IMR-90 (cell line): ENCODE data around the gene USP4. TPM values are rescaled to one million over a fixed set of nuclear protein-coding genes. Genes with fewer than 3 reads are reported as not detected.

Experiments
- ATAC-seq: fragments of 200-7000 bp; cut with Tn5 transposase; 2 replicates; pipeline ENCODE4 v1.9.1; 2020; ENCODE audit warnings: low read depth, mild to moderate bottlenecking, moderate library complexity
- BruUV-seq: library from RNA; stranded (reverse); fragments of 400-500 nt; replicated peaks from 2 replicates; lab custom pipeline; 2021; lab: Mats Ljungman, UMichigan
- CTCF ChIA-PET: fragments of 300-600 bp; formaldehyde crosslinking; extraction: SDS; loops from one replicate; lab custom pipeline; 2021; ENCODE audit warnings: antibody characterized with exemption; lab: Yijun Ruan, JAX
- POLR2A ChIA-PET: fragments of 300-600 bp; sonication (Branson Sonifier 250); formaldehyde crosslinking; loops from one replicate; lab custom pipeline; 2022; ENCODE audit warnings: antibody characterized with exemption; ENCODE audit not compliant: unreplicated experiment; lab: Charles Lee
- DNase-seq: peaks from one replicate; pipeline ENCODE4 v3.0.0; 2013
- H2AFZ ChIP-seq: replicated peaks from 2 replicates; pipeline ENCODE3; 2013; ENCODE audit warnings: low read length, mild to moderate bottlenecking; ENCODE audit not compliant: poor library complexity
- H2AK5ac ChIP-seq: 2 replicates; pipeline ENCODE4 v1.6.1; 2013; ENCODE audit warnings: low read depth, low read length, inconsistent platforms
- H2AK9ac ChIP-seq: replicated peaks from 2 replicates; pipeline ENCODE3; 2013; ENCODE audit warnings: mild to moderate bottlenecking, low read depth, low read length, moderate library complexity; ENCODE audit not compliant: poor library complexity
- H2BK120ac ChIP-seq: 2 replicates; pipeline ENCODE4 v1.6.1; 2013; ENCODE audit warnings: low read depth, low read length, inconsistent platforms
- H2BK15ac ChIP-seq: 3 replicates; pipeline ENCODE4 v1.6.1; 2013; ENCODE audit warnings: low read depth, low read length, inconsistent platforms
- H2BK20ac ChIP-seq: 2 replicates; pipeline ENCODE4 v1.6.1; 2013; ENCODE audit warnings: low read depth, mild to moderate bottlenecking, inconsistent platforms, low read length, moderate library complexity
- H2BK5ac ChIP-seq: 2 replicates; pipeline ENCODE4 v1.6.1; 2013; ENCODE audit warnings: mild to moderate bottlenecking, low read depth, low read length, inconsistent platforms; ENCODE audit not compliant: poor library complexity, severe bottlenecking
- H3K14ac ChIP-seq: replicated peaks from 2 replicates; pipeline ENCODE4 v1.6.1; 2013; ENCODE audit warnings: low read depth, low read length, inconsistent platforms
- H3K18ac ChIP-seq: 2 replicates; pipeline ENCODE4 v1.6.1; 2013; ENCODE audit warnings: low read depth, low read length, control low read depth
- H3K23ac ChIP-seq: 2 replicates; pipeline ENCODE4 v1.6.1; 2013; ENCODE audit warnings: low read depth, low read length, inconsistent platforms
- H3K27ac ChIP-seq: 2 replicates; pipeline ENCODE4 v1.5.1; 2013; ENCODE audit warnings: mild to moderate bottlenecking, control low read depth, low read length; ENCODE audit not compliant: insufficient read depth
- H3K27me3 ChIP-seq: 2 replicates; pipeline ENCODE4 v1.6.1; 2013; ENCODE audit warnings: low read length; ENCODE audit not compliant: control insufficient read depth, insufficient read depth
- H3K36me3 ChIP-seq: 2 replicates; pipeline ENCODE4 v1.6.1; 2013; ENCODE audit warnings: low read length, mixed read lengths; ENCODE audit not compliant: control insufficient read depth, insufficient read depth
- H3K4ac ChIP-seq: 2 replicates; pipeline ENCODE4 v1.6.1; 2013; ENCODE audit warnings: low read depth, low read length, inconsistent platforms
- H3K4me1 ChIP-seq: 2 replicates; pipeline ENCODE4 v1.6.1; 2013; ENCODE audit warnings: low read length, mixed read lengths; ENCODE audit not compliant: control insufficient read depth, insufficient read depth
- H3K4me2 ChIP-seq: 2 replicates; pipeline ENCODE4 v1.6.1; 2013; ENCODE audit warnings: low read depth, mild to moderate bottlenecking, control low read depth, low read length, moderate library complexity
- H3K4me3 ChIP-seq: 2 replicates; pipeline ENCODE4 v1.5.1; 2013; ENCODE audit warnings: low read depth, mild to moderate bottlenecking, control low read depth, low read length, moderate library complexity; ENCODE audit not compliant: insufficient read depth
- H3K56ac ChIP-seq: 2 replicates; pipeline ENCODE4 v1.6.1; 2013; ENCODE audit warnings: low read length, inconsistent platforms; ENCODE audit not compliant: insufficient read depth; ENCODE audit errors: extremely low read depth
- H3K79me1 ChIP-seq, 2 experiments: 2 replicates each; pipeline ENCODE4 v1.6.1; 2013; ENCODE audit warnings: low read length in 2 of 2, inconsistent platforms in 1 of 2, low read depth in 1 of 2
- H3K9ac ChIP-seq: 2 replicates; pipeline ENCODE4 v1.6.1; 2013; ENCODE audit warnings: low read depth, low read length, control low read depth
- H3K9me1 ChIP-seq: 2 replicates; pipeline ENCODE4 v1.6.1; 2013; ENCODE audit warnings: low read length, inconsistent platforms; ENCODE audit not compliant: insufficient read depth
- H3K9me3 ChIP-seq: 2 replicates; pipeline ENCODE4 v1.6.1; 2013; ENCODE audit warnings: low read length; ENCODE audit not compliant: control insufficient read depth, insufficient read depth
- H4K20me1 ChIP-seq: 2 replicates; pipeline ENCODE4 v1.6.1; 2013; ENCODE audit warnings: low read length, inconsistent platforms; ENCODE audit not compliant: insufficient read depth
- H4K5ac ChIP-seq: 2 replicates; pipeline ENCODE4 v1.6.1; 2013; ENCODE audit warnings: mild to moderate bottlenecking, low read depth, low read length, control low read depth
- H4K8ac ChIP-seq, 2 experiments: 2 replicates each; pipeline ENCODE4 v1.6.1; 2013; ENCODE audit warnings: low read depth in 2 of 2, low read length in 2 of 2, control low read depth in 1 of 2, inconsistent platforms in 1 of 2
- H4K91ac ChIP-seq: 2 replicates; pipeline ENCODE4 v1.6.1; 2013; ENCODE audit warnings: low read depth, low read length, inconsistent platforms; ENCODE audit not compliant: insufficient read depth
- BHLHE40 ChIP-seq: fragments of 150-350 bp; IDR thresholded peaks from 2 replicates; pipeline ENCODE4 v1.6.1; 2016; ENCODE audit warnings: mild to moderate bottlenecking, low read depth, low read length
- CEBPB ChIP-seq: IDR thresholded peaks from 2 replicates; pipeline ENCODE4 v1.6.1; 2012; ENCODE audit warnings: low read depth, low read length, improper control_type of control experiment
- CHD1 ChIP-seq: IDR thresholded peaks from 2 replicates; pipeline ENCODE4 v1.6.1; 2012; ENCODE audit warnings: low read depth, low read length, improper control_type of control experiment
- CTCF ChIP-seq: conservative IDR thresholded peaks from 2 replicates; pipeline ENCODE4 v1.5.1; 2012; ENCODE audit warnings: mild to moderate bottlenecking, low read depth, low read length, improper control_type of control experiment
- ELK1 ChIP-seq: fragments of 150-350 bp; IDR thresholded peaks from 2 replicates; pipeline ENCODE4 v1.6.1; 2016; ENCODE audit warnings: low read depth, mild to moderate bottlenecking, low read length, moderate library complexity, borderline replicate concordance
- FOS ChIP-seq: fragments of 150-350 bp; IDR thresholded peaks from 2 replicates; pipeline ENCODE4 v1.6.1; 2016; ENCODE audit warnings: low read depth, low read length
- MAFK ChIP-seq: IDR thresholded peaks from 2 replicates; pipeline ENCODE4 v1.6.1; 2012; ENCODE audit warnings: low read depth, low read length, improper control_type of control experiment
- MAZ ChIP-seq: IDR thresholded peaks from 2 replicates; pipeline ENCODE4 v1.6.1; 2012; ENCODE audit warnings: low read depth, mild to moderate bottlenecking, low read length, improper control_type of control experiment, moderate library complexity, borderline replicate concordance
- MXI1 ChIP-seq: IDR thresholded peaks from 2 replicates; pipeline ENCODE4 v1.6.1; 2012; ENCODE audit warnings: low read depth, mild to moderate bottlenecking, low read length, moderate library complexity, borderline replicate concordance
- NFE2L2 ChIP-seq: fragments of 150-350 bp; IDR thresholded peaks from 2 replicates; pipeline ENCODE4 v1.6.1; 2016; ENCODE audit warnings: low read depth, mild to moderate bottlenecking, low read length
- POLR2A ChIP-seq: IDR thresholded peaks from 2 replicates; pipeline ENCODE4 v1.6.1; 2012; ENCODE audit warnings: mild to moderate bottlenecking, low read depth, low read length
- RAD21 ChIP-seq: IDR thresholded peaks from 2 replicates; pipeline ENCODE4 v1.6.1; 2012; ENCODE audit warnings: low read length, improper control_type of control experiment
- RCOR1 ChIP-seq: IDR thresholded peaks from 2 replicates; pipeline ENCODE4 v1.6.1; 2012; ENCODE audit warnings: mild to moderate bottlenecking, low read length, improper control_type of control experiment; ENCODE audit not compliant: insufficient replicate concordance
- RFX5 ChIP-seq: IDR thresholded peaks from 2 replicates; pipeline ENCODE4 v1.8.0; 2012; ENCODE audit warnings: low read depth, mild to moderate bottlenecking, low read length, moderate library complexity
- SMC3 ChIP-seq: fragments of 150-350 bp; IDR thresholded peaks from 2 replicates; pipeline ENCODE4 v1.6.1; 2016; ENCODE audit warnings: low read depth, mild to moderate bottlenecking, antibody characterized with exemption, low read length, moderate library complexity
- WGBS, 2 experiments: methylation state at CpG; one replicate each; pipeline versions ENCODE4 v1.1.5 to v1.1.7; 2013; ENCODE audit warnings: missing lambda C conversion rate in 2 of 2; ENCODE audit not compliant: insufficient read length in 1 of 2; ENCODE audit errors: extremely low coverage in 2 of 2; 5-methylcytosine and 5-hydroxymethylcytosine counted together
- dilution Hi-C: fragments of 300-500 bp; cut with HindIII; formaldehyde crosslinking; loops from one replicate; pipeline ENCODE4 v1.14.3; 2018; ENCODE audit warnings: low sequenced_read_pairs; ENCODE audit not compliant: unreplicated experiment
- in situ Hi-C: fragments of 300-500 bp; cut with MboI; formaldehyde crosslinking; loops from 3 replicates; pipeline ENCODE4 v1.14.3; 2019; ENCODE audit warnings: low sequenced_read_pairs, inconsistent platforms, mixed read lengths
- intact Hi-C: fragments of 100-400 bp; cut with micrococcal nuclease; formaldehyde crosslinking; loops from 2 replicates; pipeline ENCODE4 v1.10.0; 2022
- polyA plus RNA-seq, 3 experiments: library from polyadenylated mRNA; depleted of rRNA; stranded (reverse); fragments of >200 nt; gene quantifications; 2 replicates each; pipeline ENCODE4 v1.2.3, GENCODE V29; 2012; ENCODE audit warnings: low replicate concordance in 1 of 3
- total RNA-seq: library from RNA; depleted of rRNA; stranded (reverse); fragments of >200 nt; gene quantifications from 2 replicates; pipeline ENCODE4 v1.2.3, GENCODE V29; 2012
- TF ChIP-seq, protein P1 (sequence below): fragments of 150-350 bp; IDR thresholded peaks from 2 replicates; pipeline ENCODE4 v1.6.1; 2017; ENCODE audit warnings: mild to moderate bottlenecking, antibody characterized with exemption, low read length, low read depth

Gene USP4
- total and polyA plus RNA-seq, 2 of the 4 experiments (the other 2 are of a cell fraction) = 29.9 to 42.3 TPM

DNA sequence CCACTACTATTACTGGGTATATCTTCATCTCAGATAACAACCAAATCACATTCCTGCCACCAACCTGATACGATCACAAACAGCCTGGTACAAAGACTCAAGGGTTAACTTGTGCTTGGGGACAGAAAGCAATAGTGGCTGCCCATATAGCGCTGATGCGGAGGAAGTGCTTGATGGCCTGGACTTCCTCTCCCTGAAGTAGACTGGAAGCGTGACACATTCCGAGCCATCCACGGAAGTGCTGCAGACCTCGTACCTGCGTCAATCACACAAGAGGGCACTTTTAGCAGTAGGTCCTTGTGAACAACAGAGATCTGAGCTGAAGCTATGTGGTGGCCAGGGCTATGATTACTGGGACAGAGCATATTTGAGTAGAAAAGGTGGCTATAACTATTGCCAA lies 45.5 kb downstream of the USP4 start:
- DNase-seq (no peak), ATAC-seq (no peak)
- no peaks in the 10 kb centered on the region; the same call in 1 of the 2 replicates for H4K20me1 ChIP-seq
- no peak overlapping the region for H2BK20ac ChIP-seq
- H3K4ac ChIP-seq = no peak overlapping the region
- H3K56ac ChIP-seq = no peak overlapping the region
- H2AFZ ChIP-seq = no peak overlapping the region
- peaks cover 7 to 10% of the 10 kb centered on the region in 2 experiments; a peak in 2 of 4 replicates for H3K79me1 ChIP-seq
- no peak overlapping the region for H2AK9ac ChIP-seq
- 96% methylated on average over 8 of the region's 8 CpGs; no CpG with 5 or more reads in 1 of the 2 experiments for WGBS, 2 experiments
- H3K27ac ChIP-seq = no peak overlapping the region
- H2BK15ac ChIP-seq = no peak overlapping the region
- CTCF ChIA-PET = no interaction called here
- in situ Hi-C loops (no loop called here), intact Hi-C loops (no loop called here), dilution Hi-C loops (no loop called here)
- TF ChIP-seq FOS = no peak
- TF ChIP-seq, protein P1, sequence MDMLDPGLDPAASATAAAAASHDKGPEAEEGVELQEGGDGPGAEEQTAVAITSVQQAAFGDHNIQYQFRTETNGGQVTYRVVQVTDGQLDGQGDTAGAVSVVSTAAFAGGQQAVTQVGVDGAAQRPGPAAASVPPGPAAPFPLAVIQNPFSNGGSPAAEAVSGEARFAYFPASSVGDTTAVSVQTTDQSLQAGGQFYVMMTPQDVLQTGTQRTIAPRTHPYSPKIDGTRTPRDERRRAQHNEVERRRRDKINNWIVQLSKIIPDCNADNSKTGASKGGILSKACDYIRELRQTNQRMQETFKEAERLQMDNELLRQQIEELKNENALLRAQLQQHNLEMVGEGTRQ = no peak
- no peak for TF ChIP-seq NFE2L2
- no peak for TF ChIP-seq MAZ
- no peak for TF ChIP-seq MXI1
- no peak for TF ChIP-seq RCOR1
- TF ChIP-seq MAFK = no peak
- TF ChIP-seq ELK1 = no peak
- no peak for TF ChIP-seq CTCF
- TF ChIP-seq RFX5 = no peak
- TF ChIP-seq SMC3 = no peak
- no peak for TF ChIP-seq BHLHE40
- no peak for TF ChIP-seq POLR2A
- no peak for TF ChIP-seq RAD21
- TF ChIP-seq CHD1 = no peak
- TF ChIP-seq CEBPB = no peak
- POLR2A ChIA-PET = no interaction called here
- no peak overlapping the region for H3K4me2 ChIP-seq
- no peaks in the 10 kb centered on the region for H3K4me1 ChIP-seq
- BruUV-seq = no TSS peak
- no peak overlapping the region for H3K4me3 ChIP-seq
- H3K23ac ChIP-seq = no peak overlapping the region
- no peak overlapping the region for H2BK5ac ChIP-seq
- no peaks in the 10 kb centered on the region for H3K27me3 ChIP-seq
- peaks cover 67% of the 10 kb centered on the region for H3K36me3 ChIP-seq
- no peak overlapping the region for H4K8ac ChIP-seq
- H4K91ac ChIP-seq = no peak overlapping the region
- H2BK120ac ChIP-seq = no peak overlapping the region
- no peak overlapping the region for H3K14ac ChIP-seq
- no peaks in the 10 kb centered on the region for H3K9me3 ChIP-seq
- H3K9ac ChIP-seq = no peak overlapping the region
- no peak overlapping the region for H3K18ac ChIP-seq
- no peaks in the 10 kb centered on the region for H3K9me1 ChIP-seq
- H2AK5ac ChIP-seq = no peak overlapping the region
- no peak overlapping the region for H4K5ac ChIP-seq
